K562 (cell line): Measurements from ENCODE around the gene RASGRP1. TPM values are rescaled to one million over a fixed set of nuclear protein-coding genes. Genes with fewer than 3 reads are reported as not detected.

Experiments
- BDP1 ChIP-seq: IDR thresholded peaks from 3 replicates; pipeline ENCODE4 v1.6.1; 2011; ENCODE audit not compliant: insufficient read length, insufficient read depth
- BRD9 ChIP-seq: fragments of 450-650 bp; IDR thresholded peaks from 2 replicates; pipeline ENCODE4 v1.6.1; 2018; ENCODE audit warnings: low read depth; ENCODE audit not compliant: partially characterized antibody
- CSDE1 ChIP-seq, 2 experiments: fragments of 450-650 bp; IDR thresholded peaks; 2 replicates each; pipeline ENCODE4 v1.6.1; 2016; ENCODE audit warnings: mild to moderate bottlenecking in 1 of 2
- EP300 ChIP-seq: IDR thresholded peaks from 2 replicates; pipeline ENCODE4 v1.6.1; 2012; ENCODE audit warnings: low read length, improper control_type of control experiment
- ETV5 ChIP-seq: sonication (generic); formaldehyde crosslinking; IDR thresholded peaks from 2 replicates; pipeline ENCODE4 v1.4.0; 2020; ENCODE audit warnings: low read depth, mild to moderate bottlenecking, missing genetic modification reagents
- FOSL1 ChIP-seq: fragments of 200-800 bp; sonication (Bioruptor generic); conservative IDR thresholded peaks from 2 replicates; pipeline ENCODE4 v1.6.1; 2016; ENCODE audit warnings: missing genetic modification characterization, missing compliant biosample characterization
- GABPB1 ChIP-seq: sonication (generic); formaldehyde crosslinking; IDR thresholded peaks from 2 replicates; pipeline ENCODE4 v1.8.0; 2022; ENCODE audit warnings: mild to moderate bottlenecking, missing genetic modification reagents
- GTF2F1 ChIP-seq: IDR thresholded peaks from 2 replicates; pipeline ENCODE4 v1.6.1; 2011; ENCODE audit warnings: low read depth, low read length, improper control_type of control experiment
- HNRNPLL ChIP-seq: fragments of 200-400 bp; formaldehyde crosslinking; IDR thresholded peaks from 2 replicates; pipeline ENCODE4 v1.6.1; 2017; ENCODE audit warnings: low read length, low read depth, mild to moderate bottlenecking; ENCODE audit not compliant: poor library complexity, severe bottlenecking
- KAT8 ChIP-seq: fragments of 450-650 bp; IDR thresholded peaks from 2 replicates; pipeline ENCODE4 v1.6.1; 2016; ENCODE audit warnings: low read depth, mild to moderate bottlenecking
- MBD1 ChIP-seq: fragments of 250-450 bp; sonication (Bioruptor Pico); IDR thresholded peaks from 2 replicates; pipeline ENCODE4 v1.8.0; 2022; ENCODE audit warnings: inconsistent platforms
- MECOM ChIP-seq: fragments of 250-450 bp; sonication (Bioruptor Pico); IDR thresholded peaks from 2 replicates; pipeline ENCODE4 v1.8.0; 2022; ENCODE audit warnings: inconsistent platforms
- MEF2A ChIP-seq: IDR thresholded peaks from 2 replicates; pipeline ENCODE4 v1.6.1; 2011; ENCODE audit warnings: low read depth, mild to moderate bottlenecking, low read length, moderate library complexity; ENCODE audit not compliant: control insufficient read depth
- MTA3 ChIP-seq: fragments of 450-650 bp; formaldehyde crosslinking; IDR thresholded peaks from 2 replicates; pipeline ENCODE4 v1.6.1; 2017; ENCODE audit warnings: mild to moderate bottlenecking, borderline replicate concordance
- PTBP1 ChIP-seq: fragments of 200-400 bp; formaldehyde crosslinking; IDR thresholded peaks from 2 replicates; pipeline ENCODE4 v1.6.1; 2017; ENCODE audit warnings: low read depth, low read length
- PTRF ChIP-seq: fragments of 450-650 bp; IDR thresholded peaks from 2 replicates; pipeline ENCODE4 v1.6.1; 2016; ENCODE audit warnings: mild to moderate bottlenecking, missing genetic modification characterization, missing compliant biosample characterization
- RBFOX2 ChIP-seq: fragments of 200-400 bp; formaldehyde crosslinking; IDR thresholded peaks from 2 replicates; pipeline ENCODE4 v1.6.1; 2017; ENCODE audit warnings: low read depth, mild to moderate bottlenecking, low read length, moderate library complexity
- TCFL5 ChIP-seq: fragments of 250-450 bp; sonication (Bioruptor Pico); conservative IDR thresholded peaks from 2 replicates; pipeline ENCODE4 v1.6.1; 2021; ENCODE audit warnings: mild to moderate bottlenecking, moderate library complexity, matching md5 sums
- ZBTB17 ChIP-seq: fragments of 450-650 bp; formaldehyde crosslinking; IDR thresholded peaks from 2 replicates; pipeline ENCODE4 v1.4.0; 2020; ENCODE audit warnings: mild to moderate bottlenecking
- ZFP1 ChIP-seq: fragments of 450-650 bp; formaldehyde crosslinking; IDR thresholded peaks from 2 replicates; pipeline ENCODE4 v1.4.0; 2020; ENCODE audit warnings: mild to moderate bottlenecking, mixed read lengths
- ZFX ChIP-seq: sonication (generic); formaldehyde crosslinking; IDR thresholded peaks from 2 replicates; pipeline ENCODE4 v1.8.0; 2022; ENCODE audit warnings: mild to moderate bottlenecking, missing genetic modification reagents, moderate library complexity
- ZNF12 ChIP-seq: sonication (generic); formaldehyde crosslinking; IDR thresholded peaks from 2 replicates; pipeline ENCODE4 v1.4.0; 2020; ENCODE audit warnings: mild to moderate bottlenecking, missing genetic modification reagents
- ZNF224 ChIP-seq: sonication (generic); formaldehyde crosslinking; IDR thresholded peaks from 2 replicates; pipeline ENCODE4 v1.8.0; 2022; ENCODE audit warnings: mild to moderate bottlenecking, missing genetic modification reagents
- ZNF586 ChIP-seq: fragments of 450-650 bp; formaldehyde crosslinking; conservative IDR thresholded peaks from 2 replicates; pipeline ENCODE4 v1.4.0; 2020; ENCODE audit warnings: mild to moderate bottlenecking, moderate library complexity
- ZNF77 ChIP-seq: fragments of 250-450 bp; sonication (Bioruptor Pico); IDR thresholded peaks from 2 replicates; pipeline ENCODE4 v1.5.0; 2020
- ZNF778 ChIP-seq: fragments of 450-650 bp; formaldehyde crosslinking; IDR thresholded peaks from 2 replicates; pipeline ENCODE4 v1.4.0; 2020; ENCODE audit warnings: mild to moderate bottlenecking, moderate library complexity
- polyA plus RNA-seq, 8 experiments: library from polyadenylated mRNA; depleted of rRNA in 4 of 8; stranded (reverse) in 5 of 8; unstranded in 3 of 8; fragments of >200 nt; fragmentation: Nextera tagmentation in 2 of 8; fragmentation: Illumina TruSeq in 1 of 8; extraction: Ambion mirVana in 2 of 8; extraction: Trizol in 1 of 8; gene quantifications; 2 replicates each; pipeline versions ENCODE4 v1.2.1 to v1.2.3, GENCODE V29; 2011 to 2014; ENCODE audit warnings: inconsistent platforms in 1 of 8, missing spikeins in 1 of 8
- total RNA-seq, 7 experiments: library from RNA; depleted of rRNA in 6 of 7; stranded (reverse); fragments of >200 nt in 6 of 7; fragmentation: Illumina TruSeq in 2 of 7; extraction: Trizol in 2 of 7; gene quantifications; 2 replicates each; pipeline versions ENCODE4 v1.2.1 to v1.2.3, GENCODE V29; 2011 to 2021; ENCODE audit warnings: low replicate concordance in 1 of 7
- TF ChIP-seq, protein P1 (sequence below): fragments of 200-800 bp; sonication (Bioruptor generic); IDR thresholded peaks from 2 replicates; pipeline ENCODE4 v1.6.1; 2017; ENCODE audit warnings: missing genetic modification characterization, missing compliant biosample characterization

The RASGRP1 gene
- total and polyA plus RNA-seq, 9 of the 15 experiments (the other 6 are each of a cell fraction or from before 2014, with no cell fraction given), result 0.14 to 0.72 (median 0.31) TPM

DNA sequence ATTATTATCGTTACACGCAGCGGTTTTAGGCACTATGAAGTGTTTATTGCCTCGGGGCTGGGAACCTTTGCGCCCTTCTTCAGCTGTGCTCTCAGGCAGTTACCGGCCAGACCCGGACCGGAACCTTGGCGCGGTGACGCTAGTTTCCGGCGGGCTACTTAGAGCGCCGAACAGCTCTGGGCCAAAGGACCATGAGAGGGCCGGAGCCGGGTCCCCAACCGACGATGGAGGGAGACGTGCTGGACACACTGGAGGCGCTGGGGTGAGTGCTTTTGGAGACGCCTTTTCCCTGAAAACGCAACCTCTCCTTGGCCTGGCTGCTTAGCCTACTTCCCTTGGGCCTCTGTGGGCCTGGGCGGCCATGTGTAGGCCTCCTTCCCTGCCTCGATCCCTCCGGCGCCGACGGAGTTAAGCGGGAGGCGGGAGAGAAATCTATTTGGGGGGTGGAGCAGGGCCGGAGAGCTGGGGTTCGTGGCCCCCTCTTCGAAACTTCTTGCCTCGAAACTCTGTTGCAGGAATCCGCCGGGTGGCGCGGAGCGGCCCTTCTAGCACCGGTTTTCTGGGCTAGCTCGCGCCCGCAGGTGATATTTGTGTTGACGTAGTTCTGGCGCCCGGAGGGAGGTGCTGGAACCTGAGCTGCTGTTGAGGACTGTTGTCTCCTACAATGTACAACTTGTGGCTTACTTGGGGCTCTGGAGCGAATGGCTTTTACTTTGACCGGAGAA lies 110.5 kb downstream of the RASGRP1 start, which contains the start of gene FAM98B (continued):
- no peak for TF ChIP-seq MECOM (CRISPR knock-in tag)
- TF ChIP-seq, protein P1, sequence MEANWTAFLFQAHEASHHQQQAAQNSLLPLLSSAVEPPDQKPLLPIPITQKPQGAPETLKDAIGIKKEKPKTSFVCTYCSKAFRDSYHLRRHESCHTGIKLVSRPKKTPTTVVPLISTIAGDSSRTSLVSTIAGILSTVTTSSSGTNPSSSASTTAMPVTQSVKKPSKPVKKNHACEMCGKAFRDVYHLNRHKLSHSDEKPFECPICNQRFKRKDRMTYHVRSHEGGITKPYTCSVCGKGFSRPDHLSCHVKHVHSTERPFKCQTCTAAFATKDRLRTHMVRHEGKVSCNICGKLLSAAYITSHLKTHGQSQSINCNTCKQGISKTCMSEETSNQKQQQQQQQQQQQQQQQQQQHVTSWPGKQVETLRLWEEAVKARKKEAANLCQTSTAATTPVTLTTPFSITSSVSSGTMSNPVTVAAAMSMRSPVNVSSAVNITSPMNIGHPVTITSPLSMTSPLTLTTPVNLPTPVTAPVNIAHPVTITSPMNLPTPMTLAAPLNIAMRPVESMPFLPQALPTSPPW (CRISPR knock-in tag), result peak; percentile 81
- no peak for TF ChIP-seq ZNF586 (CRISPR knock-in tag)
- TF ChIP-seq KAT8, result no peak
- TF ChIP-seq ZNF224 (CRISPR knock-in tag), result no peak
- TF ChIP-seq ZBTB17 (CRISPR knock-in tag), result no peak
- no peak for TF ChIP-seq BRD9
- no peak for TF ChIP-seq ZFP1 (CRISPR knock-in tag)
- TF ChIP-seq TCFL5 (CRISPR knock-in tag), result no peak
- no peak for TF ChIP-seq PTBP1
- peak; percentile 16; the same call in 1 of the 2 replicates for TF ChIP-seq ZNF12 (CRISPR knock-in tag)
- no peak; the same call in 1 of the 2 replicates for TF ChIP-seq ETV5
- peak; percentile 95 for TF ChIP-seq GABPB1 (CRISPR knock-in tag)
- peak; percentile 75; the same call in 1 of the 2 replicates for TF ChIP-seq GTF2F1
- no peak for TF ChIP-seq MEF2A
- TF ChIP-seq EP300, result peak; percentile 36
- TF ChIP-seq MBD1 (CRISPR knock-in tag), result no peak
- peak; percentile 95 for TF ChIP-seq RBFOX2
- TF ChIP-seq ZNF778 (CRISPR knock-in tag), result no peak
- peak; percentile 54; the same call in 1 of the 2 replicates for TF ChIP-seq FOSL1 (tag)
- no peak for TF ChIP-seq BDP1
- TF ChIP-seq CSDE1 (IDR thresholded peaks at IDR 0.05), result peak in 1 of 2 experiments; percentile 43; a peak in 1 of 4 replicates
- TF ChIP-seq ZFX (CRISPR knock-in tag), result peak; percentile 99
- no peak for TF ChIP-seq ZNF77 (CRISPR knock-in tag)
- TF ChIP-seq HNRNPLL, result peak; percentile 34
- no peak for TF ChIP-seq PTRF (tag)
- peak; percentile 81 for TF ChIP-seq MTA3
